Uterus (tissue), 4 donors: ENCODE data around the gene TEX2. TPM values are rescaled to one million over a fixed set of nuclear protein-coding genes. Genes with fewer than 3 reads are reported as not detected.
A peak's percentile ranks its signal among the peaks of the same experiment; 100 is the strongest.

ENCODE experiments used
- DNase-seq, 2 donors: peaks; one replicate each; pipeline ENCODE4 v3.0.0-alpha.2; 2019 to 2020
- H3K27ac ChIP-seq, 2 donors: fragments of 200-600 bp; sonication (generic); 1 replicate in 1 of 2; 2 replicates in 1 of 2; pipeline ENCODE4 v1.5.1; 2016 to 2018
- H3K27me3 ChIP-seq, 2 donors: fragments of 200-600 bp; sonication (generic); one replicate each; pipeline ENCODE4 v1.5.1; 2018 to 2019; ENCODE audit warnings: control low read depth in 1 of 2
- H3K36me3 ChIP-seq, 2 donors: fragments of 200-600 bp; sonication (generic); one replicate each; pipeline ENCODE4 v1.5.1; 2019; ENCODE audit warnings: control low read depth in 1 of 2
- H3K4me1 ChIP-seq, 2 donors: fragments of 200-600 bp; sonication (generic); one replicate each; pipeline ENCODE4 v1.5.1; 2018 to 2019; ENCODE audit warnings: control low read depth in 1 of 2
- H3K4me3 ChIP-seq, 2 donors: fragments of 200-600 bp; sonication (generic); 1 replicate in 1 of 2; 2 replicates in 1 of 2; pipeline ENCODE4 v1.5.1; 2018 to 2019; ENCODE audit warnings: mild to moderate bottlenecking in 1 of 2
- H3K9me3 ChIP-seq, 2 donors: fragments of 200-600 bp; sonication (generic); one replicate each; pipeline ENCODE4 v1.5.1; 2019; ENCODE audit warnings: control low read depth in 1 of 2
- POLR2A ChIP-seq, 2 donors: fragments of 450-650 bp; IDR thresholded peaks; one replicate each; pipeline ENCODE4 v1.6.1; 2016; ENCODE audit warnings: antibody characterized with exemption in 2 of 2, mild to moderate bottlenecking in 1 of 2, moderate library complexity in 1 of 2
- intact Hi-C: fragments of 100-400 bp; cut with DNase I; formaldehyde crosslinking; loops from one replicate; pipeline ENCODE4 v1.15.1; 2023; ENCODE audit warnings: low total_unique reads
- total RNA-seq, 4 donors: library from RNA; depleted of rRNA in 3 of 4; stranded (reverse); fragments of >200 nt in 3 of 4; gene quantifications; one replicate each; pipeline versions ENCODE4 v1.1.0 to v1.2.4, GENCODE V29; 2014 to 2023
- TF ChIP-seq, protein P1 (sequence below), 4 experiments: fragments of 200-600 bp in 2 of 4; fragments of 450-650 bp in 2 of 4; sonication (generic) in 2 of 4; IDR thresholded peaks; one replicate each; pipeline ENCODE4 v1.5.1; 2016 to 2019; ENCODE audit warnings: antibody characterized with exemption in 4 of 4, mild to moderate bottlenecking in 2 of 4, moderate library complexity in 1 of 4
- donor health status: DM: yes; HTN: yes; CAD: no.

The TEX2 gene
- total RNA-seq, 4 donors from 2014 or later: 23.8 to 43.4 (median 35.6) TPM

DNA sequence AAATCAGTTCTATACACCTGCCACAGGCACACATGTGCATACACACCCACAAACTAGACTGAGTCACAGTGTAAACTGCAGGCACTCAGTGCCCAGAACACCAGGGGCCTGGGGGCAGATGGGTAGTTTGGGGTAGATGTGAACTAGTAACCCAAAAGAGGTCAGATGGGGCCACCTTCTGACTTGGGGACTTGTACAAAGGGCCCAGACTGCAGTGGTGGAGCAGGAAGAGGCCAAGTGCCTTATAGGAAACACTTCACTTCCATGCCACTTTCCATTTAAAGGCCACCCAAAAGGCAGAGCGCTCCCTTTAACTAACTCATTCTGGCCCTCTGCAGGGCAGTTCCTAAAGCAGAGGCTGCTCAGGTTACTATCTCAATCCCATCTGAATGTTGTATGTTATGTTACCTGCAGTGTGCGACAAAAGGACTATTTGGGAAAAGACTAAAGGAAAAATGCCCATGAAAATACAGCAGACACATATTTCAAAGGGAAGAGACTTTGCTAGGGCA lies 105.3 kb downstream of the TEX2 start:
- Histone ChIP-seq H3K4me3 (no peak overlapping the region), H3K36me3 (no peaks in the 10 kb centered on the region), H3K27ac (no peak overlapping the region), H3K9me3 (no peaks in the 10 kb centered on the region), H3K27me3 (no peaks in the 10 kb centered on the region), H3K4me1 (peaks cover 0 to 7% of the 10 kb centered on the region in 2 donors)
- TF ChIP-seq, protein P1, sequence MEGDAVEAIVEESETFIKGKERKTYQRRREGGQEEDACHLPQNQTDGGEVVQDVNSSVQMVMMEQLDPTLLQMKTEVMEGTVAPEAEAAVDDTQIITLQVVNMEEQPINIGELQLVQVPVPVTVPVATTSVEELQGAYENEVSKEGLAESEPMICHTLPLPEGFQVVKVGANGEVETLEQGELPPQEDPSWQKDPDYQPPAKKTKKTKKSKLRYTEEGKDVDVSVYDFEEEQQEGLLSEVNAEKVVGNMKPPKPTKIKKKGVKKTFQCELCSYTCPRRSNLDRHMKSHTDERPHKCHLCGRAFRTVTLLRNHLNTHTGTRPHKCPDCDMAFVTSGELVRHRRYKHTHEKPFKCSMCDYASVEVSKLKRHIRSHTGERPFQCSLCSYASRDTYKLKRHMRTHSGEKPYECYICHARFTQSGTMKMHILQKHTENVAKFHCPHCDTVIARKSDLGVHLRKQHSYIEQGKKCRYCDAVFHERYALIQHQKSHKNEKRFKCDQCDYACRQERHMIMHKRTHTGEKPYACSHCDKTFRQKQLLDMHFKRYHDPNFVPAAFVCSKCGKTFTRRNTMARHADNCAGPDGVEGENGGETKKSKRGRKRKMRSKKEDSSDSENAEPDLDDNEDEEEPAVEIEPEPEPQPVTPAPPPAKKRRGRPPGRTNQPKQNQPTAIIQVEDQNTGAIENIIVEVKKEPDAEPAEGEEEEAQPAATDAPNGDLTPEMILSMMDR (IDR thresholded peaks at IDR 0.05): no peak
- no peak for TF ChIP-seq POLR2A (IDR thresholded peaks at IDR 0.05)
- no peak for DNase-seq
- intact Hi-C loops: loop anchor here (10.0 kb wide), 1 partner anchor 107 kb away; the partner anchor contains the start of gene TEX2

DNA sequence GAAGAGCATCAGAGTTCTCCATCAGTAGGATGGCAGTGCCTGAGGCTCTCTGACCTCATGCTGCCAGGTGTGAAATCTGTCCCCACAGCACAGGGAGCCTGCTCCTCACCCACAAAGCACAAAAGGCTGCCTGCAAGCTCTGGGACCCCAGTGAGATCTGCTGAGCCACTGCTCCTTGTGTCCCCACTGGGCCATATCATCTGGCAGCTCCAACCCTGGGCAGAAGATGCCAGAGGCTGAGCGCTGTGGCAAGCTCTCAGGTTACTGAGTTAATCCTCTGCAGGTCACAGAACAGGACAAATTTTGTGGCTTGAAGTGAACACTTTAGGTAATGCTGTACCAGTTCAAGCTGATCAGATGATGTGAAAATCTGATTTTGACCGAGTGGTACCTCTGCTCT lies 106.4 kb downstream of the TEX2 start:
- no peak for DNase-seq
- no peaks in the 10 kb centered on the region for H3K36me3 ChIP-seq
- peaks cover 0 to 7% of the 10 kb centered on the region in 2 donors for H3K4me1 ChIP-seq
- H3K4me3 ChIP-seq: no peak overlapping the region
- no peak for TF ChIP-seq POLR2A (IDR thresholded peaks at IDR 0.05)
- intact Hi-C loops: loop anchor here (10.0 kb wide), 1 partner anchor 108 kb away; the partner anchor contains the start of gene TEX2
- H3K27ac ChIP-seq: peak overlapping the region; percentile 64 to 65
- H3K9me3 ChIP-seq: no peaks in the 10 kb centered on the region
- no peaks in the 10 kb centered on the region for H3K27me3 ChIP-seq

DNA sequence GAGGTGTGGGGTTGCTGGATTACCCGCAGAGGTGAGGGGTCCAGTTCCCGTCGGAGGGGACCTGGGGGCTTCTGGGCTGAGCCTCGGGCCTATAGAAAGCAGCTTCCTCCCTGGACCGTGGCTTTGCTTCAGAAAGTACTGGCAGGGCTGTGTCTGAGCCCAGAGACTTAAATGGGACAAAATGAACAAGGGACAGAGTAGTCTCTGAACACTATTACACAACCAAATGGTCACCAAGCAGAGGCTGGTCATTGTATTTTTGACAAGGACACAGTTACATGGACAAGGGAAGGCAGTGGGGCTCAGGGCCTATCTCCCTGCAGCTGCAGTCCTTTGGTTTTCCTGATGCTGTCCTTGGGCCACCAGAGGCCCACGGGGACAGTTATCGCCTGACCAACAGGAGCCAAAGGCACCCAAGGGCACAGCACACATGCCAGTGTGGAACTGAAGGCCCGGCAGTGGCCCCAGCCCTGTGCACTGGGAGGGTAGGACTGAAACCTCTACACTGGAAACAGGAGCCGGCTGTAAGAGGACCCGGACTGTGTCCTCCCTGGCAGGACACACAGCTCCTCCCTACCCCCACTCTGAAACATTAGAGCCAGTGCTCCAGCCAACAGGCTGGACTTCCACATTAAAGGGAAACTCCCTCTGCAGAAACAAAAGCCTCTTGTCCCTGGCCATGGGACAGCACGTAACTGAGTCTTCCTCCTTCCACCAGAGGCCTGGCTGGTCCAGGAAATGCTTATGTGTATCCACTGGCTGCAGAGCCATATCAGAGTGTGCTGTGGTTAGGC lies 107.1 kb downstream of the TEX2 start:
- H3K4me3 ChIP-seq: no peak overlapping the region
- peak; percentile 52 to 55 for DNase-seq
- H3K27me3 ChIP-seq: no peaks in the 10 kb centered on the region
- no peaks in the 10 kb centered on the region for H3K36me3 ChIP-seq
- H3K27ac ChIP-seq: peak overlapping the region; percentile 64 to 65
- intact Hi-C loops: loop anchor here (10.0 kb wide), 1 partner anchor 109 kb away; the partner anchor contains the start of gene TEX2
- TF ChIP-seq POLR2A (IDR thresholded peaks at IDR 0.05): no peak
- TF ChIP-seq, protein P1 (IDR thresholded peaks at IDR 0.05): no peak
- peaks cover 0 to 7% of the 10 kb centered on the region in 2 donors for H3K4me1 ChIP-seq
- no peaks in the 10 kb centered on the region for H3K9me3 ChIP-seq

DNA sequence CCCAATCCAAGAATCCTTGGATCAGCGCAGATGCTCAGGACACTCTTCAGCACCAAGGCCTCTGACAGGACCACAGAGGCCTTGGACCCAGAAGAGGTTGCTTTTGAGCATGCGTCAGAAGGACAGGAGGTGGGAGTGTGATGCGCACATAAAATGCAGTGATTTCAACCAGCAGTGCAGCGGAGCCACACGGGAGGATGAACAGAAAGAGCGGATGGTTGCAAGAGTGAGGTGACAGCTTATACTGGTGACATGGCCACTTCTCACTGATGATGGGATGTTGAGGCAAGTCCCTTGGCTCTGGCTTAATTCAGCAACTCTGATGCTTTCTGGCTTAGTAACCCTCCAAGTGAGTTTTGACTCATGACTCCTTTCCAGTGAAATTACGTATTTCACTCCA lies 107.9 kb downstream of the TEX2 start:
- Histone ChIP-seq H3K36me3 (no peaks in the 10 kb centered on the region), H3K27me3 (no peaks in the 10 kb centered on the region), H3K4me1 (peaks cover 0 to 7% of the 10 kb centered on the region in 2 donors), H3K9me3 (no peaks in the 10 kb centered on the region), H3K4me3 (no peak overlapping the region), H3K27ac (peak overlapping the region; percentile 28 to 64)
- intact Hi-C loops: loop anchor here (10.0 kb wide), 1 partner anchor 110 kb away; the partner anchor contains the start of gene TEX2
- TF ChIP-seq POLR2A (IDR thresholded peaks at IDR 0.05): no peak
- TF ChIP-seq, protein P1 (IDR thresholded peaks at IDR 0.05): no peak
- no peak for DNase-seq

DNA sequence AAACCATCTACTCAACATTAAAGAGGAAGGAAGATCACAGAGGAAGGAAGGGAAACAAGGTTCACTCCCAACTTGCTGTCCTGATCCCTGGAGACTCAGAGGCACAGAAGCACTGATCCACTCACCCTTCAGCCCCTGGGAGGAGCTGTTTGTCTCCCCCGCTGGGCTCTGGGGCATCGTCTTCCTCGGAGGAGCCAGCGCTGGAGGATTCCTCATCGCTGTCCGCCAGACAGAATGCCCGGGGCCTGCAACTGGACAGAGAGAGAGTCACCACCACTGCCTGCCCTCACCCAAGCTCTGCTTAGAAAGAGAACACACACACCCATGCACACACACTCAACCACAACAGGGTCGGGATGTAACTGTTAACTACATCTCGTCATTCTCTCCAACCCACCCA lies 108.3 kb downstream of the TEX2 start:
- Histone ChIP-seq H3K4me3 (no peak overlapping the region), H3K4me1 (peaks cover 0 to 7% of the 10 kb centered on the region in 2 donors), H3K36me3 (no peaks in the 10 kb centered on the region), H3K9me3 (no peaks in the 10 kb centered on the region), H3K27me3 (no peaks in the 10 kb centered on the region), H3K27ac (peak overlapping the region; percentile 28 to 64)
- intact Hi-C loops: loop anchor here (10.0 kb wide), 1 partner anchor 110 kb away; the partner anchor contains the start of gene TEX2
- no peak for DNase-seq
- no peak for TF ChIP-seq POLR2A (IDR thresholded peaks at IDR 0.05)
- TF ChIP-seq, protein P1 (IDR thresholded peaks at IDR 0.05): no peak
